ENCODE results near the gene PPT2. TPM values are rescaled to one million over a fixed set of nuclear protein-coding genes. Genes with fewer than 3 reads are reported as not detected.

The PPT2 gene
- total and polyA plus RNA-seq, 2 of the 13 experiments (the other 11 are each of a cell fraction or from before 2014, with no cell fraction given) = 39.2 to 61.8 TPM

- TF ChIP-seq TEF (CRISPR knock-in tag; IDR thresholded peaks at IDR 0.05) (0 out of 2 replicates have a peak, but pooled peaks have one; percentile 22), ONECUT2 (CRISPR knock-in tag; IDR thresholded peaks at IDR 0.05) (no peak), ZNF205 (CRISPR knock-in tag; IDR thresholded peaks at IDR 0.05) (0 out of 2 replicates have a peak, but pooled peaks have one; percentile 17), KLF11 (CRISPR knock-in tag; IDR thresholded peaks at IDR 0.05) (no peak), ZNF121 (CRISPR knock-in tag; IDR thresholded peaks at IDR 0.05) (no peak), HOXA3 (CRISPR knock-in tag; IDR thresholded peaks at IDR 0.05) (no peak), ZNF616 (CRISPR knock-in tag; IDR thresholded peaks at IDR 0.05; ENCODE audit: low read depth) (no peak), NR2F2 (IDR thresholded peaks at IDR 0.05; ENCODE audit: borderline replicate concordance, low read depth) (no peak), FOXK2 (IDR thresholded peaks at IDR 0.05) (no peak), ETV6 (CRISPR knock-in tag; conservative IDR thresholded peaks at IDR 0.05) (0 out of 2 replicates have a peak, but pooled peaks have one; percentile 32), ZNF556 (CRISPR knock-in tag; IDR thresholded peaks at IDR 0.05; ENCODE audit: borderline replicate concordance) (no peak), BRD4 (CRISPR knock-in tag; IDR thresholded peaks at IDR 0.05) (no peak), ZSCAN29 (CRISPR knock-in tag; conservative IDR thresholded peaks at IDR 0.05) (no peak), NR1H2 (CRISPR knock-in tag; IDR thresholded peaks at IDR 0.05; ENCODE audit: borderline replicate concordance, low read depth) (no peak), ZNF609 (CRISPR knock-in tag; IDR thresholded peaks at IDR 0.05; ENCODE audit: borderline replicate concordance) (no peak), TFDP1 (CRISPR knock-in tag; IDR thresholded peaks at IDR 0.05; ENCODE audit: borderline replicate concordance) (no peak), JUND (CRISPR knock-in tag; IDR thresholded peaks at IDR 0.05) (no peak), NFE2L1 (CRISPR knock-in tag; IDR thresholded peaks at IDR 0.05; ENCODE audit: borderline replicate concordance) (no peak), ATF5 (CRISPR knock-in tag; IDR thresholded peaks at IDR 0.05; ENCODE audit: low read depth) (no peak; the same call in 1 of the 2 replicates), RFX3 (CRISPR knock-in tag; IDR thresholded peaks at IDR 0.05) (no peak), WIZ (CRISPR knock-in tag; IDR thresholded peaks at IDR 0.05) (no peak), ZBTB21 (CRISPR knock-in tag; IDR thresholded peaks at IDR 0.05) (no peak), RXRB (CRISPR knock-in tag; IDR thresholded peaks at IDR 0.05; ENCODE audit: borderline replicate concordance) (no peak; the same call in 1 of the 2 replicates), ZNF850 (CRISPR knock-in tag; conservative IDR thresholded peaks at IDR 0.05) (no peak; the same call in 1 of the 2 replicates), TOPORS (CRISPR knock-in tag; IDR thresholded peaks at IDR 0.05) (0 out of 2 replicates have a peak, but pooled peaks have one; percentile 11)
Measured at GRCh38 chr6:32194825-32195651, 41.1 kb downstream of the PPT2 start (continued).
